SK-N-SH (cell line): ENCODE measurements around the gene C16orf54. TPM values are rescaled to one million over a fixed set of nuclear protein-coding genes. Genes with fewer than 3 reads are reported as not detected.

Experiments
- CTCF ChIA-PET: fragments of 300-600, 350-600 bp; formaldehyde crosslinking; extraction: SDS; loops from one replicate; lab custom pipeline; 2021; lab: Yijun Ruan, JAX
- POLR2A ChIA-PET: fragments of 350-600 bp; sonication (Branson Sonifier 250); formaldehyde crosslinking; extraction: SDS; loops from one replicate; lab custom pipeline; 2020; ENCODE audit warnings: antibody characterized with exemption, inconsistent platforms; lab: Yijun Ruan, JAX
- DNase-seq: peaks from one replicate; pipeline ENCODE4 v3.0.0; 2012
- H2AFZ ChIP-seq: fragments of 200-600 bp; sonication (generic); 2 replicates; pipeline ENCODE4 v1.8.1; 2016; ENCODE audit warnings: antibody characterized with exemption, mild to moderate bottlenecking, low read depth
- H3F3A ChIP-seq: fragments of 200-600 bp; sonication (generic); replicated peaks from 2 replicates; pipeline ENCODE3; 2016; ENCODE audit warnings: antibody characterized with exemption, mild to moderate bottlenecking; ENCODE audit not compliant: insufficient read depth
- H3K27ac ChIP-seq, 2 experiments: fragments of 200-500 bp in 1 of 2; fragments of 200-600 bp in 1 of 2; sonication (Bioruptor generic) in 1 of 2; sonication (generic), shearing (Covaris generic) in 1 of 2; 2 replicates each; pipeline versions ENCODE4 v1.5.1 to v1.6.1; 2014 to 2016; ENCODE audit warnings: low read depth in 2 of 2, inconsistent platforms in 1 of 2, low read length in 1 of 2, mild to moderate bottlenecking in 1 of 2, mixed read lengths in 1 of 2
- H3K27me3 ChIP-seq: fragments of 200-600 bp; sonication (generic), shearing (Covaris generic); 2 replicates; pipeline ENCODE4 v1.6.1; 2016; ENCODE audit warnings: mixed run types; ENCODE audit not compliant: insufficient read depth
- H3K36me3 ChIP-seq, 2 experiments: fragments of 200-500 bp in 1 of 2; fragments of 200-600 bp in 1 of 2; sonication (Bioruptor generic) in 1 of 2; sonication (generic) in 1 of 2; replicated peaks in 1 of 2; 2 replicates each; pipeline versions ENCODE3 to v1.5.1; 2014 to 2016; ENCODE audit warnings: low read length in 1 of 2, mild to moderate bottlenecking in 1 of 2; ENCODE audit not compliant: insufficient read depth in 2 of 2, control insufficient read depth in 1 of 2
- H3K4me1 ChIP-seq, 2 experiments: fragments of 200-500 bp in 1 of 2; fragments of 200-600 bp in 1 of 2; sonication (Bioruptor generic) in 1 of 2; sonication (generic), shearing (Covaris generic) in 1 of 2; 2 replicates each; pipeline versions ENCODE4 v1.5.1 to v1.6.1; 2014 to 2016; ENCODE audit warnings: low read depth in 1 of 2, low read length in 1 of 2, mixed run types in 1 of 2; ENCODE audit not compliant: insufficient read depth in 2 of 2, control insufficient read depth in 1 of 2
- H3K4me2 ChIP-seq: fragments of 200-600 bp; sonication (generic), shearing (Covaris generic); 2 replicates; pipeline ENCODE4 v1.6.1; 2017; ENCODE audit warnings: mixed run types
- H3K4me3 ChIP-seq, 2 experiments: fragments of 200-500 bp in 1 of 2; fragments of 200-600 bp in 1 of 2; sonication (Bioruptor generic) in 1 of 2; sonication (generic), shearing (Covaris generic) in 1 of 2; 2 replicates each; pipeline versions ENCODE4 v1.5.1 to v1.8.1; 2014 to 2016; ENCODE audit warnings: low read depth in 2 of 2, inconsistent platforms in 1 of 2, low read length in 1 of 2, mild to moderate bottlenecking in 1 of 2, mixed read lengths in 1 of 2, moderate library complexity in 1 of 2
- H3K79me2 ChIP-seq: fragments of 200-600 bp; sonication (generic); 2 replicates; pipeline ENCODE4 v1.8.1; 2017; ENCODE audit warnings: mild to moderate bottlenecking; ENCODE audit not compliant: insufficient read depth
- H3K9ac ChIP-seq: fragments of 200-600 bp; sonication (generic); 2 replicates; pipeline ENCODE4 v1.6.1; 2017; ENCODE audit warnings: mixed run types
- H3K9me2 ChIP-seq: fragments of 200-600 bp; sonication (generic); 2 replicates; pipeline ENCODE4 v1.6.1; 2017; ENCODE audit warnings: mixed run types
- H3K9me3 ChIP-seq: fragments of 200-600 bp; sonication (generic); 2 replicates; pipeline ENCODE4 v1.6.1; 2017; ENCODE audit warnings: mixed run types, mild to moderate bottlenecking, moderate library complexity
- H4K20me1 ChIP-seq: fragments of 200-600 bp; sonication (generic); 2 replicates; pipeline ENCODE4 v1.6.1; 2017; ENCODE audit warnings: mild to moderate bottlenecking, mixed run types; ENCODE audit not compliant: insufficient read depth
- EP300 ChIP-seq, 2 experiments: IDR thresholded peaks; 2 replicates each; pipeline versions ENCODE4 v1.4.0 to v1.6.1; 2012; ENCODE audit warnings: borderline replicate concordance in 1 of 2, low read depth in 1 of 2, low read length in 1 of 2
- FOSL2 ChIP-seq: IDR thresholded peaks from 2 replicates; pipeline ENCODE4 v1.4.0; 2012; ENCODE audit warnings: low read depth, mild to moderate bottlenecking, moderate library complexity, borderline replicate concordance
- FOXM1 ChIP-seq: IDR thresholded peaks from 2 replicates; pipeline ENCODE4 v1.4.0; 2012; ENCODE audit warnings: low read depth, mild to moderate bottlenecking
- GATA2 ChIP-seq: sonication (generic); formaldehyde crosslinking; IDR thresholded peaks from 2 replicates; pipeline ENCODE4 v1.5.0; 2020; ENCODE audit warnings: mild to moderate bottlenecking, missing genetic modification reagents
- JUND ChIP-seq: IDR thresholded peaks from 2 replicates; pipeline ENCODE4 v1.4.0; 2012
- MEF2A ChIP-seq: IDR thresholded peaks from 2 replicates; pipeline ENCODE4 v1.4.0; 2012; ENCODE audit warnings: low read depth, borderline replicate concordance
- NFIC ChIP-seq: IDR thresholded peaks from 2 replicates; pipeline ENCODE4 v1.4.0; 2012; ENCODE audit warnings: borderline replicate concordance
- PBX3 ChIP-seq: IDR thresholded peaks from 2 replicates; pipeline ENCODE4; 2012
- RCOR1 ChIP-seq: fragments of 150-350 bp; IDR thresholded peaks from 2 replicates; pipeline ENCODE4 v1.6.1; 2017; ENCODE audit warnings: antibody characterized with exemption, low read length
- RFX5 ChIP-seq: IDR thresholded peaks from 2 replicates; pipeline ENCODE4 v1.6.1; 2012; ENCODE audit warnings: mild to moderate bottlenecking, improper control_type of control experiment, low read length
- SMC3 ChIP-seq: IDR thresholded peaks from 2 replicates; pipeline ENCODE4 v1.6.1; 2012; ENCODE audit warnings: low read depth, low read length, improper control_type of control experiment
- TAF1 ChIP-seq: IDR thresholded peaks from 2 replicates; pipeline ENCODE4 v1.6.1; 2012; ENCODE audit warnings: low read depth, mild to moderate bottlenecking, low read length, moderate library complexity, borderline replicate concordance
- TCF12 ChIP-seq: IDR thresholded peaks from 2 replicates; pipeline ENCODE4 v1.4.0; 2012
- whole genome bisulfite sequencing: methylation state at CpG from one replicate; pipeline ENCODE4 v1.1.6; 2017; ENCODE audit warnings: low lambda C conversion rate; 5-methylcytosine and 5-hydroxymethylcytosine counted together
- polyA plus RNA-seq, 3 experiments: library from polyadenylated mRNA; depleted of rRNA; stranded (reverse); fragments of >200 nt; gene quantifications; 2 replicates each; pipeline ENCODE4 v1.2.3, GENCODE V29; 2012
- TF ChIP-seq, protein P1 (sequence below): IDR thresholded peaks from 2 replicates; pipeline ENCODE4 v1.4.0; 2012; ENCODE audit warnings: low read depth, borderline replicate concordance
- TF ChIP-seq, protein P2 (sequence below): fragments of 150-350 bp; IDR thresholded peaks from 2 replicates; pipeline ENCODE4 v1.6.1; 2017; ENCODE audit warnings: antibody characterized with exemption, low read length, low read depth, borderline replicate concordance

The C16orf54 gene
- polyA plus RNA-seq, 1 of the 3 experiments (the other 2 are of a cell fraction): not detected

DNA sequence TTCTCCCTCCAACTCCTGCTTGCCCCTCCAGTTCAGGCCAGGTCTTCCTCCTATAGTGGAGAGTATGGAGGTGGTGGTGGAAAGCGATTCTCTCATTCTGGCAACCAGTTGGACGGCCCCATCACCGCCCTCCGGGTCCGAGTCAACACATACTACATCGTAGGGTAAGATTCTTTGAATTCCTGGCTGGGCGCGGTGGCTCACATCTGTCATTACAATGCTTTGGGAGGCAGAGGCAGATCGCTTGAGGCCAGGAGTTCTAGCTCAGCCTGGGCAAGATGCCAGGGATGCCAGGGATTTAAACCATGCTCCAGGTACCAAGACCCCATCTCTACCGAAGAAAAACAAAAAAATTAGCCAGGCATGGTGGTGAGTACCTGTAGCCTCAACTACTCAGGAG, 33.7 kb upstream of the C16orf54 start:
- Histone ChIP-seq H3K79me2 (no peaks in the 10 kb centered on the region), H3K4me3 (no peak overlapping the region), H3K4me2 (no peak overlapping the region), H3K27me3 (peaks cover 7% of the 10 kb centered on the region; the same call in 1 of the 2 replicates)
- TF ChIP-seq RCOR1: no peak
- TF ChIP-seq EP300 (IDR thresholded peaks at IDR 0.05; ENCODE audit: borderline replicate concordance in 1 of 2, low read depth in 1 of 2, low read length in 1 of 2): no peak
- TF ChIP-seq, all 33 proteins: peak for 0
- 51% methylated on average over 9 of the region's 10 CpGs for WGBS
- H3K9me3 ChIP-seq: no peaks in the 10 kb centered on the region
- no peaks in the 10 kb centered on the region for H3K36me3 ChIP-seq
- no peaks in the 10 kb centered on the region for H3F3A ChIP-seq
- H3K27ac ChIP-seq: no peak overlapping the region
- H4K20me1 ChIP-seq: no peaks in the 10 kb centered on the region
- DNase-seq: no peak
- H3K9me2 ChIP-seq: no peaks in the 10 kb centered on the region
- no peak overlapping the region for H3K9ac ChIP-seq
- H3K4me1 ChIP-seq: no peaks in the 10 kb centered on the region
- ChIA-PET POLR2A (no interaction called here), CTCF (interaction anchor here (2.6 to 4.5 kb wide), 2 partner anchors 11 to 50 kb away, joined by 6 to 22 read pairs; partner anchors contain the start of gene KIF22)
- H2AFZ ChIP-seq: no peak overlapping the region

DNA sequence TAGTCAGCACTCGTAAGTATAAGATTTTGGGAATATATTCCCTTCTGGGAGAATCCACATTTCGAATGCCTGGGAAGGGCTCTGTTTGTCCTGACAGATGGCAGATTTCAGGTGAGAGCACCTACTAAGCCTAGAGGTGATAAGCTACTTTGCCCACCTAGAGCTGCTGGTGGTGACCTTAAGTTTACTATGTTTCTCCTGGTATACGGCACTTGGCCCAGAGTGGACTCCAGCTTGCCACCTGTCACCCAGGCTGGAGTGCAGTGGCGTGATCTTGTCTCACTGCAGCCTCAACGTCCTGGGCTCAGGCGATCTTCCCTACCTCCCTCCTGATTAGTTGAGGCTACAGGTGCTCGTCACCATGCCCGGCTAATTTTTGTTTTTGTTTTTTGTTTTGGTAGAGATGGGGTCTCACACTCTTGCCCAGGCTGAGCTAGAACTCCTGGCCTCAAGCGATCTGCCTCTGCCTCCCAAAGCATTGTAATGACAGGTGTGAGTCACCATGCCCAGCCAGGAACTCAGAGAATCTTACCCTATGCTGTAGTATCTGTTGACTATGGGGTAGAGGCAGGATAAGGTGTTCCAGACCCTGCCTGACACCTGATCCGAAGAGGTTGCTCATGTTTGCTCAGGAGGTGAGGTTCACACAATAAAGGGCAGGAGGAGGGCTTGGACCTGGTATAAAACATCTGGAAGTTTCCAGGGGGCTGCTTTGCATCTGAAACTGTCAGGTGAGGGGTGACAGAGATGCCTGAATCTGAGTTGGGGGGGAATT, 32.0 kb upstream of the C16orf54 start, which contains the start of gene ZG16:
TSS of gene ZG16 (plus strand) at position 681 of the 775 bp plus-strand sequence. CDS start 1,011 bp downstream, outside the sequence.
- CTCF ChIA-PET: interaction anchor here (2.6 to 4.5 kb wide), 2 partner anchors 12 to 49 kb away, joined by 6 to 22 read pairs; partner anchors contain the start of gene KIF22

DNA sequence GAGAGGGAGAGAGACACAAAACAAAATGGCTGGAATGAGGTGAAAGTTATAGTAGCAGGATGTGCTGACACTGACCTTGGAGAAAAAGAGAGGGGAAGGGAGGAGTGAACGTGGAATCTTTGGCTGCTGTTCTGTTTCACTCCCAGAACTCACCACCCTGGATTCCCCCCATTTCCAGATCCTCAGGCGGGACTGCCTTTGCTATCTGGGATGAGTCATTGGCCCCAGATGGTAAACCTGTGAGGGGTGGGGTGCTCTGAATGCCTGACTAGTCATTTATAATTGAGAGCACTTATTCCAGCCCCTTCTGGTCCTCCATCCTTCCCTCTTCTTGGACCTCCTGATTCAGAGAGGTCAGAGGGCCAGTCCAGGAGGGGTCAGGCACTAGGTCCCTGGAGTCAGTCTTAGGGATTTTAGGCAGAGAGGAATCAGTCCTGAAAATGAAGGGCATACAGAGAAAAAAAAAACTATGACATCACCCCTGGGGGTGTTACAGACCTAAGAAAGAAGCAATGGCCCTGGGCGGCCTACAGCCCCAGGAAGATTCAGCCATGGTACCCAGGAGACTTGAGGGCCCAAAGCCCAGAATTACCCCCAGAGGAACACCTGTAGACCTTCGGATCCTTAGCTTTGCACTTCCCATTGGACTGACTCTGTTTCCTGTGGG, 30.1 kb upstream of the C16orf54 start:
- Histone ChIP-seq H3K4me3 (no peak overlapping the region), H3K79me2 (no peaks in the 10 kb centered on the region), H4K20me1 (no peaks in the 10 kb centered on the region), H3K9ac (no peak overlapping the region), H3K36me3 (no peaks in the 10 kb centered on the region), H3K27ac (no peak overlapping the region), H3K9me3 (no peaks in the 10 kb centered on the region)
- DNase-seq: no peak
- WGBS: 53% methylated on average over 4 of the region's 4 CpGs
- TF ChIP-seq FOSL2 (peak; percentile 50; the same call in 1 of the 2 replicates), RFX5 (no peak), PBX3 (no peak), NFIC (no peak), EP300 (IDR thresholded peaks at IDR 0.05; ENCODE audit: borderline replicate concordance in 1 of 2, low read depth in 1 of 2, low read length in 1 of 2) (no peak), RCOR1 (no peak), TCF12 (peak; percentile 45), JUND (0 out of 2 replicates have a peak, but pooled peaks have one; percentile 8), GATA2 (CRISPR knock-in tag) (no peak)
- TF ChIP-seq, protein P1, sequence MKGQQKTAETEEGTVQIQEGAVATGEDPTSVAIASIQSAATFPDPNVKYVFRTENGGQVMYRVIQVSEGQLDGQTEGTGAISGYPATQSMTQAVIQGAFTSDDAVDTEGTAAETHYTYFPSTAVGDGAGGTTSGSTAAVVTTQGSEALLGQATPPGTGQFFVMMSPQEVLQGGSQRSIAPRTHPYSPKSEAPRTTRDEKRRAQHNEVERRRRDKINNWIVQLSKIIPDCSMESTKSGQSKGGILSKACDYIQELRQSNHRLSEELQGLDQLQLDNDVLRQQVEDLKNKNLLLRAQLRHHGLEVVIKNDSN: no peak
- TF ChIP-seq, all 33 proteins: peak for 3
- Histone ChIP-seq H3K4me1 (no peaks in the 10 kb centered on the region), H3K27me3 (peaks cover 7% of the 10 kb centered on the region; the same call in 1 of the 2 replicates), H3K4me2 (no peak overlapping the region), H2AFZ (no peak overlapping the region), H3K9me2 (no peaks in the 10 kb centered on the region), H3F3A (no peaks in the 10 kb centered on the region)
- ChIA-PET CTCF (interaction anchor here (1.0 to 1.2 kb wide), 2 partner anchors 9 to 47 kb away, joined by 3 read pairs; no protein-coding TSS in a partner anchor), POLR2A (no interaction called here)

More for the DNA sequence above, 32.0 kb upstream of the C16orf54 start, which contains the start of gene ZG16:
- H3F3A ChIP-seq: no peaks in the 10 kb centered on the region
- no peak within 1 kb of the TSS for H3K9ac ChIP-seq
- no peak within 1 kb of the TSS for H3K27ac ChIP-seq
- 68% methylated on average over 9 of the region's 10 CpGs for WGBS
- no peaks in the 10 kb centered on the region for H3K36me3 ChIP-seq
- H3K27me3 ChIP-seq: peaks cover 7% of the 10 kb centered on the region; the same call in 1 of the 2 replicates
- H3K9me3 ChIP-seq: no peaks in the 10 kb centered on the region
- H3K4me1 ChIP-seq: no peaks in the 10 kb centered on the region
- no peak for DNase-seq
- H3K79me2 ChIP-seq: no peaks in the 10 kb centered on the region
- no peak for TF ChIP-seq SMC3
- no peak for TF ChIP-seq TAF1
- TF ChIP-seq FOXM1: no peak
- TF ChIP-seq MEF2A: no peak
- TF ChIP-seq, protein P2, sequence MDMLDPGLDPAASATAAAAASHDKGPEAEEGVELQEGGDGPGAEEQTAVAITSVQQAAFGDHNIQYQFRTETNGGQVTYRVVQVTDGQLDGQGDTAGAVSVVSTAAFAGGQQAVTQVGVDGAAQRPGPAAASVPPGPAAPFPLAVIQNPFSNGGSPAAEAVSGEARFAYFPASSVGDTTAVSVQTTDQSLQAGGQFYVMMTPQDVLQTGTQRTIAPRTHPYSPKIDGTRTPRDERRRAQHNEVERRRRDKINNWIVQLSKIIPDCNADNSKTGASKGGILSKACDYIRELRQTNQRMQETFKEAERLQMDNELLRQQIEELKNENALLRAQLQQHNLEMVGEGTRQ: no peak
- no peaks in the 10 kb centered on the region for H3K9me2 ChIP-seq
- no peak within 1 kb of the TSS for H3K4me3 ChIP-seq
- POLR2A ChIA-PET: no interaction called here
- H3K4me2 ChIP-seq: no peak within 1 kb of the TSS
- H2AFZ ChIP-seq: no peak within 1 kb of the TSS
- no peaks in the 10 kb centered on the region for H4K20me1 ChIP-seq
